Neural cell (in vitro differentiated cells): ENCODE measurements around the gene ZNF474. TPM values are rescaled to one million over a fixed set of nuclear protein-coding genes. Genes with fewer than 3 reads are reported as not detected.

Experiments used
- H2AFZ ChIP-seq: fragments of 200-600, 300-800 bp; sonication (generic), shearing (Covaris generic); 2 replicates; pipeline ENCODE4 v1.6.0; 2014; ENCODE audit warnings: low read depth, mild to moderate bottlenecking, antibody characterized with exemption, low read length, moderate library complexity
- H3F3A ChIP-seq: fragments of 200-600 bp; shearing (Covaris generic); 2 replicates; pipeline ENCODE4 v1.6.1; 2016; ENCODE audit warnings: mild to moderate bottlenecking, moderate library complexity, mixed read lengths, antibody characterized with exemption, low read length; ENCODE audit not compliant: insufficient read depth, poor library complexity, severe bottlenecking
- H3K27ac ChIP-seq: fragments of 200-600, 300-800 bp; sonication (generic), shearing (Covaris generic); 2 replicates; pipeline ENCODE4 v1.5.1; 2014; ENCODE audit warnings: mild to moderate bottlenecking, low read length, moderate library complexity
- H3K27me3 ChIP-seq: fragments of 300-800, 200-600 bp; sonication (generic), shearing (Covaris generic); 2 replicates; pipeline ENCODE4 v1.6.0; 2014; ENCODE audit warnings: mild to moderate bottlenecking, low read depth, low read length, moderate library complexity; ENCODE audit not compliant: insufficient read depth
- H3K36me3 ChIP-seq: fragments of 300-800, 200-600 bp; sonication (generic), shearing (Covaris generic); 2 replicates; pipeline ENCODE4 v1.5.1; 2014; ENCODE audit warnings: mild to moderate bottlenecking, antibody characterized with exemption, low read length, moderate library complexity; ENCODE audit not compliant: insufficient read depth
- H3K4me2 ChIP-seq: fragments of 300-800, 200-600 bp; sonication (generic), shearing (Covaris generic); 2 replicates; pipeline ENCODE4 v1.6.0; 2014; ENCODE audit warnings: mild to moderate bottlenecking, low read length
- H3K4me3 ChIP-seq: fragments of 300-800, 200-600 bp; sonication (generic), shearing (Covaris generic); 2 replicates; pipeline ENCODE4 v1.5.1; 2014; ENCODE audit warnings: mild to moderate bottlenecking, low read length, moderate library complexity
- H3K79me2 ChIP-seq: fragments of 200-600 bp; shearing (Covaris generic); replicated peaks from 2 replicates; pipeline ENCODE4 v1.6.0; 2014; ENCODE audit warnings: mild to moderate bottlenecking, low read length, moderate library complexity; ENCODE audit not compliant: insufficient read depth
- H3K9ac ChIP-seq: fragments of 300-800, 200-600 bp; sonication (generic), shearing (Covaris generic); 2 replicates; pipeline ENCODE4 v1.6.1; 2016; ENCODE audit warnings: mild to moderate bottlenecking, low read length, mixed read lengths
- H3K9me2 ChIP-seq: fragments of 200-600 bp; shearing (Covaris generic); 2 replicates; pipeline ENCODE4 v1.6.1; 2016; ENCODE audit warnings: mild to moderate bottlenecking, low read length, mixed read lengths; ENCODE audit not compliant: insufficient read depth
- H3K9me3 ChIP-seq: fragments of 200-600, 300-800 bp; sonication (generic), shearing (Covaris generic); 2 replicates; pipeline ENCODE4 v1.6.1; 2016; ENCODE audit warnings: mild to moderate bottlenecking, mixed run types, low read length, moderate library complexity, mixed read lengths
- H4K20me1 ChIP-seq: fragments of 200-600 bp; shearing (Covaris generic); 2 replicates; pipeline ENCODE4 v1.6.1; 2016; ENCODE audit warnings: mild to moderate bottlenecking, mixed run types; ENCODE audit not compliant: insufficient read depth
- EP300 ChIP-seq: fragments of 450-650 bp; conservative IDR thresholded peaks from 2 replicates; pipeline ENCODE4 v1.6.1; 2014; ENCODE audit warnings: antibody characterized with exemption, mild to moderate bottlenecking, moderate library complexity; ENCODE audit not compliant: poor library complexity, severe bottlenecking
- EZH2 ChIP-seq: fragments of 200-600, 300-800 bp; shearing (Covaris generic), sonication (generic); IDR thresholded peaks from 2 replicates; pipeline ENCODE4 v1.6.1; 2014; ENCODE audit warnings: antibody characterized with exemption, low read length, borderline replicate concordance, mild to moderate bottlenecking; ENCODE audit not compliant: insufficient read depth, poor library complexity, severe bottlenecking
- MXI1 ChIP-seq: fragments of 450-650 bp; conservative IDR thresholded peaks from 2 replicates; pipeline ENCODE4 v1.6.1; 2014; ENCODE audit warnings: antibody characterized with exemption, mild to moderate bottlenecking; ENCODE audit not compliant: poor library complexity, severe bottlenecking
- POLR2AphosphoS5 ChIP-seq: IDR thresholded peaks from 2 replicates; pipeline ENCODE4 v1.6.1; 2012
- RAD21 ChIP-seq: fragments of 450-650 bp; conservative IDR thresholded peaks from 2 replicates; pipeline ENCODE4 v1.6.1; 2014; ENCODE audit warnings: antibody characterized with exemption, mild to moderate bottlenecking, moderate library complexity
- REST ChIP-seq: IDR thresholded peaks from 2 replicates; pipeline ENCODE4 v1.6.1; 2012; ENCODE audit warnings: borderline replicate concordance
- SMC3 ChIP-seq: fragments of 450-650 bp; conservative IDR thresholded peaks from 2 replicates; pipeline ENCODE4 v1.6.1; 2014; ENCODE audit warnings: antibody characterized with exemption, mild to moderate bottlenecking, moderate library complexity; ENCODE audit not compliant: poor library complexity
- TAF1 ChIP-seq: IDR thresholded peaks from 2 replicates; pipeline ENCODE4 v1.6.1; 2012; ENCODE audit warnings: low read depth
- polyA plus RNA-seq: library from polyadenylated mRNA; depleted of rRNA; stranded (reverse); fragments of >200 nt; gene quantifications from 2 replicates; pipeline ENCODE4 v1.2.3, GENCODE V29; 2014
- TF ChIP-seq, protein P1 (sequence below): fragments of 450-650 bp; IDR thresholded peaks from 2 replicates; pipeline ENCODE4 v1.5.1; 2014; ENCODE audit warnings: antibody characterized with exemption, mild to moderate bottlenecking, moderate library complexity; ENCODE audit not compliant: poor library complexity, severe bottlenecking

Gene ZNF474
- polyA plus RNA-seq, 1 donor from 2014 or later, result not detected

DNA sequence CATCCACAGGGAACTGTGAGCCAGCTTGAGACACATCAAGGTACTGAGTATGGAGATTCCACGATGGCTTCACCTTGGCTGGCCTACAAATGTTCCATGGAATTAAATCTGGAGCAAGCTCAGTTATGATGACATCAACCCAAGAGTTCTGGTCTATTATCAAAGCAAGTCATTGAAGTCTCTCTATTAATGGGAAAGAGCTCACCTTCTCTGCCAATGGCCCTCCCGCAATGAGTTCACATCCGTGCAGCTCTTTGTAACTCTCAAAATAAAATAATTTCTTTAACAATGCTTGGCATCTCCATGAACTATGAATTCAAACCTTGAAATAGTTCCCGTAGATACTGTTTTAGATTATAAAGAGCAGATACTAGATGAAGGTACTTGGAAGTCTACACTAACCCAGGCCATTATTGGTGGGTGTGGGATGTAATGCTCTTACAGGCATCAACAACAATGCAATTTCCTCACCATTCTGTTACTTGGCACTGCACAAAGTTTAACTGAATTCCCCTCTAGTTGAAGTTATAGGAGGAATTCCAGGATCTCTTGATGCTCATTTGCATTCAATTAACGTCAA lies 55.4 kb downstream of the ZNF474 start:
- Histone ChIP-seq H3K36me3 (no peaks in the 10 kb centered on the region), H3F3A (no peaks in the 10 kb centered on the region), H3K4me2 (no peak overlapping the region), H3K27ac (no peak overlapping the region), H3K9me2 (no peaks in the 10 kb centered on the region), H3K9me3 (no peaks in the 10 kb centered on the region), H3K9ac (no peak overlapping the region), H2AFZ (no peak overlapping the region), H3K27me3 (no peaks in the 10 kb centered on the region), H3K4me3 (no peak overlapping the region), H3K79me2 (no peaks in the 10 kb centered on the region), H4K20me1 (no peaks in the 10 kb centered on the region)
- TF ChIP-seq, protein P1, sequence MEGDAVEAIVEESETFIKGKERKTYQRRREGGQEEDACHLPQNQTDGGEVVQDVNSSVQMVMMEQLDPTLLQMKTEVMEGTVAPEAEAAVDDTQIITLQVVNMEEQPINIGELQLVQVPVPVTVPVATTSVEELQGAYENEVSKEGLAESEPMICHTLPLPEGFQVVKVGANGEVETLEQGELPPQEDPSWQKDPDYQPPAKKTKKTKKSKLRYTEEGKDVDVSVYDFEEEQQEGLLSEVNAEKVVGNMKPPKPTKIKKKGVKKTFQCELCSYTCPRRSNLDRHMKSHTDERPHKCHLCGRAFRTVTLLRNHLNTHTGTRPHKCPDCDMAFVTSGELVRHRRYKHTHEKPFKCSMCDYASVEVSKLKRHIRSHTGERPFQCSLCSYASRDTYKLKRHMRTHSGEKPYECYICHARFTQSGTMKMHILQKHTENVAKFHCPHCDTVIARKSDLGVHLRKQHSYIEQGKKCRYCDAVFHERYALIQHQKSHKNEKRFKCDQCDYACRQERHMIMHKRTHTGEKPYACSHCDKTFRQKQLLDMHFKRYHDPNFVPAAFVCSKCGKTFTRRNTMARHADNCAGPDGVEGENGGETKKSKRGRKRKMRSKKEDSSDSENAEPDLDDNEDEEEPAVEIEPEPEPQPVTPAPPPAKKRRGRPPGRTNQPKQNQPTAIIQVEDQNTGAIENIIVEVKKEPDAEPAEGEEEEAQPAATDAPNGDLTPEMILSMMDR, result no peak
- TF ChIP-seq TAF1, result no peak
- TF ChIP-seq POLR2AphosphoS5, result no peak
- no peak for TF ChIP-seq MXI1
- TF ChIP-seq RAD21, result no peak
- TF ChIP-seq EP300, result no peak
- TF ChIP-seq SMC3, result no peak
- TF ChIP-seq EZH2, result no peak
- TF ChIP-seq REST, result no peak

GRCh38 chr5:122187426-122187825 lies 58.1 kb downstream of the ZNF474 start:
- H4K20me1 ChIP-seq, result no peaks in the 10 kb centered on the region
- no peak overlapping the region for H3K4me2 ChIP-seq
- no peaks in the 10 kb centered on the region for H3K79me2 ChIP-seq
- H3K27me3 ChIP-seq, result no peaks in the 10 kb centered on the region
- H3K36me3 ChIP-seq, result no peaks in the 10 kb centered on the region
- TF ChIP-seq SMC3 (no peak), POLR2AphosphoS5 (no peak), REST (no peak), TAF1 (no peak), EP300 (no peak), EZH2 (no peak), RAD21 (no peak), MXI1 (no peak)
- TF ChIP-seq, protein P1, result no peak
- H3K9me2 ChIP-seq, result no peaks in the 10 kb centered on the region
- no peaks in the 10 kb centered on the region for H3F3A ChIP-seq
- H3K27ac ChIP-seq, result no peak overlapping the region
- no peak overlapping the region for H3K4me3 ChIP-seq
- H3K9me3 ChIP-seq, result no peaks in the 10 kb centered on the region
- H3K9ac ChIP-seq, result no peak overlapping the region
- no peak overlapping the region for H2AFZ ChIP-seq
